Stimulated activated CD8-positive, alpha-beta memory T cell treated with anti-CD3 and anti-CD28 coated beads, Interleukin-2, amount 100 ng/mL, for 1 hour (primary cell): ENCODE results near the gene VWA8.

Experiments
- DNase-seq, 2 donors: peaks; one replicate each; pipeline ENCODE4 v3.0.0-alpha.2; 2020; ENCODE audit warnings: low read depth in 2 of 2

The VWA8 gene

DNA sequence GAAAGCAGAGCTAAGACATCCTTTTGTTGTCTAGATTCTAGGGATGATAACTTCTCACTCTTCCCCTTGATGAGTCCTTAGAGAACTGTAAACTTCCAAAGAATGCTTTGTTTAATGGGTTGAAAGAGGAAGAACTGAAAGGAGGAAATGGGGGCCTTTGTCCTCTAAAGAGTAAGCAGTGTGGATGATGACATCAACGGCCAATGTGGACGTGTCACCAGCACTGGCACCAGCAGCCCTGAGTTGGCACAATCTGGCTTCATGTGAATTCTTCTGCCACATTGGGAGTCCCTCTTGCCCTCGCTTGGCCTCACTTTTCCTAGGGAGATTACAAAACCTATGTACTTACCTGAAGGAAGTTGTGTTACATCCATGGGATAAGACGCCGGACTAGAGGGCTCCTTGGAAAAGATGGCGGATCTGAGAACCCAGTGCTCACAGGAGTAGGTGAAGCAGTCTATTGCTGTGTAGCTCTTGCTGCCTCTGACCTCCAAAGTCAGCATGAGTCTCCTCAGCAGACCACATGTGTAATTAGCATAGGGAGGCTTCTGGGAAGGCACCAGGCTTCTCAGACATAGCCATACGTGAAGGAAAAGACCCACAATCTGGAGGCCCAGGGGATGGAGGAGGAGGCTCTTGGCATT is 440.8 kb downstream of the VWA8 start:
- no peak for DNase-seq
